Tibial nerve (tissue), 3 donors: ENCODE results near the gene HPS4.

Experiments
- POLR2A ChIP-seq, 2 donors: fragments of 450-650 bp; IDR thresholded peaks; one replicate each; pipeline ENCODE4 v1.6.1; 2017; ENCODE audit warnings: antibody characterized with exemption in 2 of 2, mild to moderate bottlenecking in 2 of 2, moderate library complexity in 2 of 2
- TF ChIP-seq, protein P1 (sequence below), 5 experiments: fragments of 200-600 bp in 3 of 5; fragments of 450-650 bp in 2 of 5; sonication (generic) in 3 of 5; IDR thresholded peaks; one replicate each; pipeline ENCODE4 v1.5.1; 2016 to 2019; ENCODE audit warnings: antibody characterized with exemption in 5 of 5, mild to moderate bottlenecking in 3 of 5, moderate library complexity in 2 of 5

DNA sequence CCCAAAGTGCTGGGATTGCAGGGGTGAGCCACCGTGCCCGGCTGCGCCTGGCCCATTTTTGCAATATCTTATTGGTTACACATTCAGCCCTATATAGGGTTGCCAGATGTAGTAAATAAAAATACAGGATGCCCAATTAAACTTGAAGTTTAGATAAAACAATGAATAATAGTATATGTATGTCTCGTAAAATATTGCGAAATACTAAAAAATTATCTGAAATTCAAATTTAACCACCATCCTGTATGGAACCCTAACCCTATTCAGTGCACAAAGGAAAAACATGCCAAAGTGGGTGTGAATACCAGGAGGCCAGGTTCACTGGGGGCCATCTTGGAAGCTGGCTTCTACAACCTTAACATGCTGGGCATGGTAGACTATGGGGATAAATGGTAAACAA lies 33.8 kb upstream of the HPS4 start:
- TF ChIP-seq, protein P1, sequence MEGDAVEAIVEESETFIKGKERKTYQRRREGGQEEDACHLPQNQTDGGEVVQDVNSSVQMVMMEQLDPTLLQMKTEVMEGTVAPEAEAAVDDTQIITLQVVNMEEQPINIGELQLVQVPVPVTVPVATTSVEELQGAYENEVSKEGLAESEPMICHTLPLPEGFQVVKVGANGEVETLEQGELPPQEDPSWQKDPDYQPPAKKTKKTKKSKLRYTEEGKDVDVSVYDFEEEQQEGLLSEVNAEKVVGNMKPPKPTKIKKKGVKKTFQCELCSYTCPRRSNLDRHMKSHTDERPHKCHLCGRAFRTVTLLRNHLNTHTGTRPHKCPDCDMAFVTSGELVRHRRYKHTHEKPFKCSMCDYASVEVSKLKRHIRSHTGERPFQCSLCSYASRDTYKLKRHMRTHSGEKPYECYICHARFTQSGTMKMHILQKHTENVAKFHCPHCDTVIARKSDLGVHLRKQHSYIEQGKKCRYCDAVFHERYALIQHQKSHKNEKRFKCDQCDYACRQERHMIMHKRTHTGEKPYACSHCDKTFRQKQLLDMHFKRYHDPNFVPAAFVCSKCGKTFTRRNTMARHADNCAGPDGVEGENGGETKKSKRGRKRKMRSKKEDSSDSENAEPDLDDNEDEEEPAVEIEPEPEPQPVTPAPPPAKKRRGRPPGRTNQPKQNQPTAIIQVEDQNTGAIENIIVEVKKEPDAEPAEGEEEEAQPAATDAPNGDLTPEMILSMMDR (IDR thresholded peaks at IDR 0.05) = no peak
- no peak for TF ChIP-seq POLR2A (IDR thresholded peaks at IDR 0.05)
